Pulmonary artery endothelial cell (primary cell): ENCODE results near the gene ZDHHC14. TPM values are rescaled to one million over a fixed set of nuclear protein-coding genes. Genes with fewer than 3 reads are reported as not detected.
A peak's percentile ranks its signal among the peaks of the same experiment; 100 is the strongest.

Experiments used
- DNase-seq: peaks from one replicate; pipeline ENCODE4 v3.0.0-alpha.2; 2011; ENCODE audit warnings: low read depth, low spot score
- total RNA-seq: library from RNA; depleted of rRNA; stranded (reverse); fragments of >200 nt; gene quantifications from 2 replicates; pipeline ENCODE4 v1.2.3, GENCODE V29; 2014

Gene ZDHHC14
- total RNA-seq, 1 donor from 2014 or later = 9.4 TPM

GRCh38 chr6:157663261-157663660 lies 282.3 kb downstream of the ZDHHC14 start:
- no peak for DNase-seq

- DNase-seq = no peak
Observed at GRCh38 chr6:157665180-157665579, 284.2 kb downstream of the ZDHHC14 start.

GRCh38 chr6:157666729-157667128 lies 285.7 kb downstream of the ZDHHC14 start:
- DNase-seq = no peak

GRCh38 chr6:157667211-157668008 lies 286.4 kb downstream of the ZDHHC14 start:
- peak; percentile 15 for DNase-seq

- DNase-seq = no peak
Observed at GRCh38 chr6:157668009-157668401, 287.0 kb downstream of the ZDHHC14 start.

GRCh38 chr6:157668713-157669112 lies 287.7 kb downstream of the ZDHHC14 start:
- no peak for DNase-seq

- no peak for DNase-seq
Observed at GRCh38 chr6:157669323-157669722, 288.3 kb downstream of the ZDHHC14 start.

GRCh38 chr6:157669747-157670216 lies 288.8 kb downstream of the ZDHHC14 start:
- DNase-seq = peak; percentile 27

- no peak for DNase-seq
Observed at GRCh38 chr6:157670466-157671186, 289.6 kb downstream of the ZDHHC14 start.

- DNase-seq = no peak
Observed at GRCh38 chr6:157672726-157673412, 291.9 kb downstream of the ZDHHC14 start.

GRCh38 chr6:157673596-157673995 lies 292.6 kb downstream of the ZDHHC14 start:
- DNase-seq = no peak

GRCh38 chr6:157674061-157674460 lies 293.1 kb downstream of the ZDHHC14 start:
- no peak for DNase-seq

- DNase-seq = no peak
Observed at GRCh38 chr6:157675831-157676230, 294.8 kb downstream of the ZDHHC14 start.

- no peak for DNase-seq
Observed at GRCh38 chr6:157676241-157676640, 295.3 kb downstream of the ZDHHC14 start.

GRCh38 chr6:157677235-157677634 lies 296.2 kb downstream of the ZDHHC14 start:
- DNase-seq = no peak

GRCh38 chr6:157679605-157680580 lies 298.9 kb downstream of the ZDHHC14 start:
- DNase-seq = no peak

GRCh38 chr6:157681041-157681650 lies 300.2 kb downstream of the ZDHHC14 start:
- no peak for DNase-seq

- DNase-seq = peak; percentile 20
Observed at GRCh38 chr6:157682856-157683481, 302.0 kb downstream of the ZDHHC14 start.

GRCh38 chr6:157683707-157684106 lies 302.7 kb downstream of the ZDHHC14 start:
- DNase-seq = no peak
